Trophoblast cell (in vitro differentiated cells and primary cell): ENCODE measurements around the gene IL1RL2.

Experiments used
- DNase-seq, 2 donors: peaks; one replicate each; pipeline ENCODE4 v3.0.0-alpha.2; 2016
- H2AFZ ChIP-seq: 2 replicates; pipeline ENCODE4 v1.6.1; 2013; ENCODE audit warnings: low read length, moderate library complexity, mild to moderate bottlenecking; ENCODE audit not compliant: insufficient read depth, poor library complexity
- H2AK5ac ChIP-seq: 2 replicates; pipeline ENCODE4 v1.6.1; 2013; ENCODE audit warnings: mild to moderate bottlenecking, low read length
- H2BK120ac ChIP-seq: 2 replicates; pipeline ENCODE4 v1.6.1; 2013; ENCODE audit warnings: low read length, mild to moderate bottlenecking, moderate library complexity; ENCODE audit not compliant: insufficient read depth, poor library complexity
- H2BK12ac ChIP-seq: 2 replicates; pipeline ENCODE4 v1.6.1; 2013; ENCODE audit warnings: mild to moderate bottlenecking, low read length, moderate library complexity
- H2BK5ac ChIP-seq: 2 replicates; pipeline ENCODE4 v1.6.1; 2013; ENCODE audit warnings: low read length, low read depth, moderate library complexity, mild to moderate bottlenecking; ENCODE audit not compliant: poor library complexity
- H3K14ac ChIP-seq: 2 replicates; pipeline ENCODE4 v1.6.1; 2013; ENCODE audit warnings: mild to moderate bottlenecking, low read length
- H3K18ac ChIP-seq: 2 replicates; pipeline ENCODE4 v1.6.1; 2013; ENCODE audit warnings: mild to moderate bottlenecking, low read length
- H3K23ac ChIP-seq: 2 replicates; pipeline ENCODE4 v1.6.1; 2013; ENCODE audit warnings: low read length
- H3K27ac ChIP-seq: 2 replicates; pipeline ENCODE4 v1.5.1; 2013; ENCODE audit warnings: low read depth, mild to moderate bottlenecking, inconsistent platforms, low read length, moderate library complexity
- H3K27me3 ChIP-seq: 2 replicates; pipeline ENCODE4 v1.6.1; 2013; ENCODE audit warnings: inconsistent platforms, mild to moderate bottlenecking, low read length, moderate library complexity; ENCODE audit not compliant: insufficient read depth
- H3K36me3 ChIP-seq, 2 experiments: 1 replicate in 1 of 2; 2 replicates in 1 of 2; pipeline ENCODE4 v1.6.1; 2013; ENCODE audit warnings: low read length in 2 of 2, mild to moderate bottlenecking in 2 of 2, moderate library complexity in 1 of 2; ENCODE audit not compliant: insufficient read depth in 2 of 2, control insufficient read depth in 1 of 2
- H3K4ac ChIP-seq: 2 replicates; pipeline ENCODE4 v1.6.1; 2013; ENCODE audit warnings: low read depth, mild to moderate bottlenecking, low read length, moderate library complexity
- H3K4me1 ChIP-seq, 2 experiments: 1 replicate in 1 of 2; 2 replicates in 1 of 2; pipeline ENCODE4 v1.6.1; 2013; ENCODE audit warnings: low read length in 2 of 2, mild to moderate bottlenecking in 2 of 2, moderate library complexity in 1 of 2; ENCODE audit not compliant: insufficient read depth in 2 of 2, control insufficient read depth in 1 of 2
- H3K4me2 ChIP-seq: 2 replicates; pipeline ENCODE4 v1.6.1; 2013; ENCODE audit warnings: inconsistent platforms, mild to moderate bottlenecking, low read length, moderate library complexity
- H3K4me3 ChIP-seq: 2 replicates; pipeline ENCODE4 v1.5.1; 2013; ENCODE audit warnings: mild to moderate bottlenecking, low read depth, low read length, inconsistent platforms
- H3K79me1 ChIP-seq: one replicate; pipeline ENCODE4 v1.6.1; 2013; ENCODE audit warnings: low read length
- H3K79me2 ChIP-seq: 2 replicates; pipeline ENCODE4 v1.6.1; 2013; ENCODE audit warnings: low read length, mild to moderate bottlenecking; ENCODE audit not compliant: control insufficient read depth, insufficient read depth, poor library complexity
- H3K9ac ChIP-seq: 2 replicates; pipeline ENCODE4 v1.6.1; 2013; ENCODE audit warnings: mild to moderate bottlenecking, low read length
- H3K9me3 ChIP-seq: 2 replicates; pipeline ENCODE4 v1.6.1; 2013; ENCODE audit warnings: low read depth, mild to moderate bottlenecking, control low read depth, inconsistent platforms, low read length; ENCODE audit not compliant: insufficient read depth
- H4K12ac ChIP-seq: 2 replicates; pipeline ENCODE4 v1.6.1; 2013; ENCODE audit warnings: low read depth, mild to moderate bottlenecking, low read length, moderate library complexity
- H4K8ac ChIP-seq: 2 replicates; pipeline ENCODE4 v1.6.1; 2013; ENCODE audit warnings: low read depth, mild to moderate bottlenecking, low read length, moderate library complexity
- H4K91ac ChIP-seq: one replicate; pipeline ENCODE4 v1.6.1; 2013; ENCODE audit warnings: low read depth, mild to moderate bottlenecking, low read length, moderate library complexity
- WGBS: extraction: QIAGEN DNeasy Blood & Tissue Kit; methylation state at CpG from one replicate; pipeline ENCODE4 v1.1.7; 2013; ENCODE audit warnings: missing lambda C conversion rate; ENCODE audit not compliant: insufficient read length, insufficient coverage; ENCODE audit errors: extremely low coverage; 5-methylcytosine and 5-hydroxymethylcytosine counted together

The IL1RL2 gene

GRCh38 chr2:102267774-102268173 is 81.0 kb downstream of the IL1RL2 start:
- H3K4me3 ChIP-seq: no peak overlapping the region
- H2BK12ac ChIP-seq: no peak overlapping the region
- H3K9ac ChIP-seq: no peak overlapping the region
- H3K4me2 ChIP-seq: no peak overlapping the region
- H2BK5ac ChIP-seq: no peak overlapping the region
- H3K79me2 ChIP-seq: no peaks in the 10 kb centered on the region
- no peak overlapping the region for H3K18ac ChIP-seq
- H3K4ac ChIP-seq: no peak overlapping the region
- no peak overlapping the region for H2AFZ ChIP-seq
- peaks cover 5 to 6% of the 10 kb centered on the region in 2 experiments for H3K4me1 ChIP-seq
- no peak overlapping the region for H3K27ac ChIP-seq
- H2AK5ac ChIP-seq: no peak overlapping the region
- H4K12ac ChIP-seq: no peak overlapping the region
- WGBS: no CpG with 5 or more reads among the region's 6 CpGs
- H2BK120ac ChIP-seq: no peak overlapping the region
- H3K9me3 ChIP-seq: peaks cover 3% of the 10 kb centered on the region
- H3K79me1 ChIP-seq: no peaks in the 10 kb centered on the region
- H3K23ac ChIP-seq: no peak overlapping the region
- H4K8ac ChIP-seq: no peak overlapping the region
- H3K14ac ChIP-seq: no peak overlapping the region
- no peak for DNase-seq
- no peak overlapping the region for H4K91ac ChIP-seq
- H3K27me3 ChIP-seq: no peaks in the 10 kb centered on the region
- H3K36me3 ChIP-seq: no peaks in the 10 kb centered on the region

GRCh38 chr2:102268510-102269199 is 81.8 kb downstream of the IL1RL2 start:
- Histone ChIP-seq H2BK5ac (no peak overlapping the region), H3K23ac (no peak overlapping the region), H3K18ac (no peak overlapping the region), H2AFZ (no peak overlapping the region), H4K91ac (no peak overlapping the region), H3K4me1 (peaks cover 5 to 6% of the 10 kb centered on the region in 2 experiments), H2BK12ac (no peak overlapping the region), H3K27me3 (no peaks in the 10 kb centered on the region), H3K9me3 (peaks cover 3% of the 10 kb centered on the region), H2BK120ac (no peak overlapping the region), H3K4ac (no peak overlapping the region), H3K14ac (no peak overlapping the region), H3K4me2 (no peak overlapping the region), H3K79me1 (no peaks in the 10 kb centered on the region), H4K12ac (no peak overlapping the region), H3K79me2 (no peaks in the 10 kb centered on the region), H4K8ac (no peak overlapping the region), H3K9ac (no peak overlapping the region), H3K27ac (no peak overlapping the region), H3K36me3 (no peaks in the 10 kb centered on the region), H2AK5ac (no peak overlapping the region), H3K4me3 (no peak overlapping the region)
- WGBS: no CpG with 5 or more reads among the region's 4 CpGs
- DNase-seq: peak in 1 of 2 donors; percentile 29

- Histone ChIP-seq H3K18ac (no peak overlapping the region), H2BK5ac (no peak overlapping the region), H4K12ac (no peak overlapping the region), H3K79me1 (no peaks in the 10 kb centered on the region), H3K4me2 (no peak overlapping the region), H3K27me3 (no peaks in the 10 kb centered on the region), H3K14ac (no peak overlapping the region), H3K79me2 (no peaks in the 10 kb centered on the region), H3K9ac (no peak overlapping the region), H3K23ac (no peak overlapping the region), H2BK120ac (no peak overlapping the region), H2AFZ (no peak overlapping the region), H3K4ac (no peak overlapping the region), H4K8ac (no peak overlapping the region), H3K9me3 (peaks cover 3% of the 10 kb centered on the region), H2BK12ac (no peak overlapping the region), H2AK5ac (no peak overlapping the region), H3K36me3 (no peaks in the 10 kb centered on the region), H3K27ac (no peak overlapping the region), H4K91ac (no peak overlapping the region), H3K4me3 (no peak overlapping the region), H3K4me1 (peaks cover 5 to 6% of the 10 kb centered on the region in 2 experiments)
- WGBS: no CpG with 5 or more reads among the region's 4 CpGs
- DNase-seq: no peak
Observed at GRCh38 chr2:102269200-102269524, 82.3 kb downstream of the IL1RL2 start.

- no peaks in the 10 kb centered on the region for H3K79me2 ChIP-seq
- no peak overlapping the region for H2BK120ac ChIP-seq
- WGBS: no CpG with 5 or more reads among the region's 5 CpGs
Observed at GRCh38 chr2:102271844-102272243, 85.0 kb downstream of the IL1RL2 start.

More at GRCh38 chr2:102271844-102272243, 85.0 kb downstream of the IL1RL2 start:
- Histone ChIP-seq H4K12ac (no peak overlapping the region), H4K91ac (no peak overlapping the region), H2BK12ac (no peak overlapping the region), H3K79me1 (no peaks in the 10 kb centered on the region), H3K4me2 (no peak overlapping the region), H3K9ac (no peak overlapping the region), H3K36me3 (no peaks in the 10 kb centered on the region), H2AFZ (no peak overlapping the region), H3K14ac (no peak overlapping the region), H3K18ac (no peak overlapping the region), H3K4me1 (peaks cover 5 to 6% of the 10 kb centered on the region in 2 experiments), H2AK5ac (no peak overlapping the region), H3K27ac (no peak overlapping the region), H2BK5ac (no peak overlapping the region), H4K8ac (no peak overlapping the region), H3K4ac (no peak overlapping the region), H3K9me3 (peaks cover 3% of the 10 kb centered on the region), H3K27me3 (no peaks in the 10 kb centered on the region), H3K4me3 (no peak overlapping the region), H3K23ac (no peak overlapping the region)
- DNase-seq: no peak
